Activated T-helper 1 cell treated with anti-CD3 and anti-CD28 coated beads, Interleukin-2, amount 50 U/mL, for 16 hours (primary cell): ENCODE measurements around the gene GJB5.
A peak's percentile ranks its signal among the peaks of the same experiment; 100 is the strongest.
"Not testable (repeated sequence)": the region's sequence is repeated elsewhere in the genome, so short reads cannot be mapped to it uniquely, and the experiment has no call there.

ENCODE experiments used
- DNase-seq, 2 donors: peaks; one replicate each; pipeline ENCODE4 v3.0.0-alpha.2; 2020; ENCODE audit warnings: low read depth in 1 of 2, low spot score in 1 of 2

The GJB5 gene

GRCh38 chr1:34773114-34773513, 18.3 kb downstream of the GJB5 start:
- DNase-seq = not testable (repeated sequence)

- no peak for DNase-seq
Observed at GRCh38 chr1:34774957-34775356, 20.1 kb downstream of the GJB5 start.

- DNase-seq = no peak
Observed at GRCh38 chr1:34776911-34777310, 22.1 kb downstream of the GJB5 start.

GRCh38 chr1:34777519-34778321, 22.9 kb downstream of the GJB5 start:
- no peak for DNase-seq

- no peak for DNase-seq
Observed at GRCh38 chr1:34778381-34778780, 23.5 kb downstream of the GJB5 start.

- DNase-seq = no peak
Observed at GRCh38 chr1:34779005-34779404, 24.2 kb downstream of the GJB5 start.

GRCh38 chr1:34779526-34779925, 24.7 kb downstream of the GJB5 start:
- no peak for DNase-seq

- no peak for DNase-seq
Observed at GRCh38 chr1:34779962-34780361, 25.1 kb downstream of the GJB5 start.

- DNase-seq = no peak
Observed at GRCh38 chr1:34780528-34780927, 25.7 kb downstream of the GJB5 start.

GRCh38 chr1:34781071-34781843, 26.4 kb downstream of the GJB5 start, which contains the start of gene GJB3:
Gene GJB3, plus strand, starts transcription at chr1:34781214. Its CDS starts 3,549 bp downstream, at chr1:34784763.
- no peak for DNase-seq

GRCh38 chr1:34781844-34782391, 27.1 kb downstream of the GJB5 start:
- DNase-seq = no peak

GRCh38 chr1:34784751-34785221, 29.9 kb downstream of the GJB5 start:
- no peak for DNase-seq

GRCh38 chr1:34785231-34785874, 30.5 kb downstream of the GJB5 start:
- no peak for DNase-seq

- no peak for DNase-seq
Observed at GRCh38 chr1:34785875-34786470, 31.1 kb downstream of the GJB5 start.

- peak in 1 of 2 donors; percentile 34 for DNase-seq
Observed at GRCh38 chr1:34786521-34787325, 31.9 kb downstream of the GJB5 start.

GRCh38 chr1:34787461-34788420, 32.9 kb downstream of the GJB5 start:
- DNase-seq = no peak

- no peak for DNase-seq
Observed at GRCh38 chr1:34790985-34791384, 36.1 kb downstream of the GJB5 start.

GRCh38 chr1:34792424-34792823, 37.6 kb downstream of the GJB5 start:
- no peak for DNase-seq
